ENCODE measurements around the gene FRA10AC1. TPM values are rescaled to one million over a fixed set of nuclear protein-coding genes. Genes with fewer than 3 reads are reported as not detected.

FRA10AC1 gene
- total and polyA plus RNA-seq, 10 of the 15 experiments (the other 5 are each of a cell fraction or from before 2014, with no cell fraction given): 5.3 to 18.1 (median 9.9) TPM

DNA sequence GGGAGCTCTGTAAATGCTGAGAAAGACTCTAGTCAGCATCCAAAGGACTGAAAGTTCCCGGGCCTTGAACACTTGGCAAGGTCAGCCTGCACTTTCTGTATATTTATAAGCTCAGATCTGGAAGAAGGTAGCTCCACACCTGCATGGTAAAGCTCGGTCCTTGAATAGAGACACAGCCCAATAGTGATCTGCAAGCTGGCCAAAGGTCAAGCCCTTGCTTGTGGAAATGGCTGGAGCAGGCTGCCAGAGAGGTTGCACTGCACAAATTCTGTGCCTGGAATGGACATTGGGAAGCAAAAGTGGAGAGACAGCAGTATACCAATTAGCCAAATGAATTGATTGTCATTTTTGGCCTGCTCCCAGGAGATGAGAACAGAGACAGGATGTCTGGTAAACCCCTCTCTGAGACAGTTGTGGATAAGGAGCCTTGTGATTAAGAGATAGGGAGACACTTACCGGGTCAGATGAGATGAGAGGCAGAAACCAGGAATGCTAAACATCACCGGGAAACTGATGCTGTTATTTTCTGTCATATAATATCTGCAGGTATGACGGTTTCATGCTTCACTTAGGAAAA lies 8.0 kb upstream of the FRA10AC1 start:
- no peak for FAIRE-seq
- ChIA-PET SMC1A (ENCODE audit: uncharacterized antibody, unreplicated experiment) (interaction anchor here (0.6 kb wide), 1 partner anchor 105 kb away, joined by 3 read pairs; no protein-coding TSS in a partner anchor), CTCF (interaction anchor here (0.8 kb wide), 1 partner anchor 8 kb away, joined by 3 read pairs; the partner anchor contains the start of gene FRA10AC1), POLR2A (no interaction called here), RAD21 (ENCODE audit: unreplicated experiment) (no interaction called here)
- Histone ChIP-seq H3K4me1 (ENCODE audit: control insufficient read depth, insufficient read depth, low read length) (peaks cover 5% of the 10 kb centered on the region; the same call in 1 of the 2 replicates), H3K9me3 (replicated peaks; ENCODE audit: control insufficient read depth, insufficient read depth, low read length) (no peaks in the 10 kb centered on the region), H3K36me3 (ENCODE audit: control insufficient read depth in 2 of 2, insufficient read depth in 2 of 2, low read length in 1 of 2) (no peaks in the 10 kb centered on the region), H4K20me1 (ENCODE audit: control insufficient read depth, insufficient read depth) (no peaks in the 10 kb centered on the region), H3K9ac (ENCODE audit: control insufficient read depth, insufficient read depth, low read length) (no peak overlapping the region), H2AFZ (ENCODE audit: control insufficient read depth, low read depth, low read length) (no peak overlapping the region), H3K4me2 (ENCODE audit: control insufficient read depth, insufficient read depth) (no peak overlapping the region), H3K27me3 (replicated peaks in 1 of 2; ENCODE audit: control insufficient read depth in 2 of 2, insufficient read depth in 2 of 2, low read length in 1 of 2) (no peaks in the 10 kb centered on the region), H3K27ac (ENCODE audit: control insufficient read depth, insufficient read depth) (no peak overlapping the region), H3K4me3 (no peak overlapping the region), H3K79me2 (ENCODE audit: control insufficient read depth, insufficient read depth, low read length) (no peaks in the 10 kb centered on the region)
- no peak for TF ChIP-seq TCF12 (IDR thresholded peaks at IDR 0.05; ENCODE audit: low read depth, low read length)
- no peak for TF ChIP-seq MEF2A (IDR thresholded peaks at IDR 0.05; ENCODE audit: insufficient read depth, low read depth, low read length)
- TF ChIP-seq TBL1XR1 (IDR thresholded peaks at IDR 0.05; ENCODE audit: low read depth, low read length): no peak
- TF ChIP-seq, protein P1, sequence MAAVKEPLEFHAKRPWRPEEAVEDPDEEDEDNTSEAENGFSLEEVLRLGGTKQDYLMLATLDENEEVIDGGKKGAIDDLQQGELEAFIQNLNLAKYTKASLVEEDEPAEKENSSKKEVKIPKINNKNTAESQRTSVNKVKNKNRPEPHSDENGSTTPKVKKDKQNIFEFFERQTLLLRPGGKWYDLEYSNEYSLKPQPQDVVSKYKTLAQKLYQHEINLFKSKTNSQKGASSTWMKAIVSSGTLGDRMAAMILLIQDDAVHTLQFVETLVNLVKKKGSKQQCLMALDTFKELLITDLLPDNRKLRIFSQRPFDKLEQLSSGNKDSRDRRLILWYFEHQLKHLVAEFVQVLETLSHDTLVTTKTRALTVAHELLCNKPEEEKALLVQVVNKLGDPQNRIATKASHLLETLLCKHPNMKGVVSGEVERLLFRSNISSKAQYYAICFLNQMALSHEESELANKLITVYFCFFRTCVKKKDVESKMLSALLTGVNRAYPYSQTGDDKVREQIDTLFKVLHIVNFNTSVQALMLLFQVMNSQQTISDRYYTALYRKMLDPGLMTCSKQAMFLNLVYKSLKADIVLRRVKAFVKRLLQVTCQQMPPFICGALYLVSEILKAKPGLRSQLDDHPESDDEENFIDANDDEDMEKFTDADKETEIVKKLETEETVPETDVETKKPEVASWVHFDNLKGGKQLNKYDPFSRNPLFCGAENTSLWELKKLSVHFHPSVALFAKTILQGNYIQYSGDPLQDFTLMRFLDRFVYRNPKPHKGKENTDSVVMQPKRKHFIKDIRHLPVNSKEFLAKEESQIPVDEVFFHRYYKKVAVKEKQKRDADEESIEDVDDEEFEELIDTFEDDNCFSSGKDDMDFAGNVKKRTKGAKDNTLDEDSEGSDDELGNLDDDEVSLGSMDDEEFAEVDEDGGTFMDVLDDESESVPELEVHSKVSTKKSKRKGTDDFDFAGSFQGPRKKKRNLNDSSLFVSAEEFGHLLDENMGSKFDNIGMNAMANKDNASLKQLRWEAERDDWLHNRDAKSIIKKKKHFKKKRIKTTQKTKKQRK (IDR thresholded peaks at IDR 0.05; ENCODE audit: low read depth, low read length): no peak
- in situ Hi-C loops (cut with MboI): no loop called here
- 78% methylated on average over 5 of the region's 5 CpGs for WGBS (ENCODE audit: insufficient coverage, insufficient replicate concordance, low lambda C conversion rate, missing lambda C conversion rate)
- DNase-seq (ENCODE audit: low read depth, low spot score): no peak
- no TSS peak for BruUV-seq (replicated peaks)
- intact Hi-C loops (cut with micrococcal nuclease; ENCODE audit: unreplicated experiment): no loop called here
- no peak for ATAC-seq
